HG02938 (cell line): ENCODE results near the gene ERN1.

Source experiments
- ATAC-seq: cut with Tn5 transposase; IDR thresholded peaks from one replicate; pipeline ENCODE4 v1.9.1; 2021; ENCODE audit warnings: mild to moderate bottlenecking, moderate library complexity; ENCODE audit not compliant: unreplicated experiment

The ERN1 gene

GRCh38 chr17:64111831-64112230 lies 18.1 kb downstream of the ERN1 start:
- no peak for ATAC-seq

- no peak for ATAC-seq
Observed at GRCh38 chr17:64110379-64111152, 19.4 kb downstream of the ERN1 start.

- no peak for ATAC-seq
Observed at GRCh38 chr17:64109400-64109799, 20.5 kb downstream of the ERN1 start.

- no peak for ATAC-seq
Observed at GRCh38 chr17:64107500-64108236, 22.3 kb downstream of the ERN1 start.

GRCh38 chr17:64106918-64107317 lies 23.0 kb downstream of the ERN1 start:
- ATAC-seq = no peak

- ATAC-seq = no peak
Observed at GRCh38 chr17:64103391-64104364, 26.3 kb downstream of the ERN1 start.

- ATAC-seq = no peak
Observed at GRCh38 chr17:64102627-64103390, 27.1 kb downstream of the ERN1 start.

- no peak for ATAC-seq
Observed at GRCh38 chr17:64099543-64099942, 30.4 kb downstream of the ERN1 start.

- no peak for ATAC-seq
Observed at GRCh38 chr17:64097196-64097936, 32.6 kb downstream of the ERN1 start.

GRCh38 chr17:64096037-64096436 lies 33.9 kb downstream of the ERN1 start:
- ATAC-seq = no peak

- no peak for ATAC-seq
Observed at GRCh38 chr17:64095144-64095882, 34.6 kb downstream of the ERN1 start.

GRCh38 chr17:64094412-64094811 lies 35.5 kb downstream of the ERN1 start:
- no peak for ATAC-seq

- no peak for ATAC-seq
Observed at GRCh38 chr17:64092952-64093451, 36.9 kb downstream of the ERN1 start.

GRCh38 chr17:64092113-64092512 lies 37.8 kb downstream of the ERN1 start:
- no peak for ATAC-seq

GRCh38 chr17:64091571-64091970 lies 38.4 kb downstream of the ERN1 start:
- no peak for ATAC-seq

GRCh38 chr17:64091116-64091515 lies 38.8 kb downstream of the ERN1 start:
- ATAC-seq = no peak

GRCh38 chr17:64090144-64090543 lies 39.8 kb downstream of the ERN1 start:
- ATAC-seq = no peak

GRCh38 chr17:64087252-64088005 lies 42.5 kb downstream of the ERN1 start:
- ATAC-seq = no peak
